IPS-15b (cell line): ENCODE data around the gene RARA.

Experiments used
- H3K27me3 ChIP-seq: one replicate; pipeline ENCODE4 v1.6.1; 2013; ENCODE audit warnings: low read length; ENCODE audit not compliant: control insufficient read depth, insufficient read depth
- H3K36me3 ChIP-seq: one replicate; pipeline ENCODE4 v1.6.1; 2013; ENCODE audit warnings: low read length; ENCODE audit not compliant: control insufficient read depth, insufficient read depth
- H3K4me1 ChIP-seq: one replicate; pipeline ENCODE4 v1.6.1; 2013; ENCODE audit warnings: mild to moderate bottlenecking, low read length; ENCODE audit not compliant: control insufficient read depth, insufficient read depth
- H3K4me3 ChIP-seq: one replicate; pipeline ENCODE4 v1.5.1; 2013; ENCODE audit warnings: low read depth, low read length
- H3K9ac ChIP-seq: one replicate; pipeline ENCODE4 v1.6.1; 2013; ENCODE audit warnings: low read depth, mild to moderate bottlenecking, low read length
- H3K9me3 ChIP-seq: one replicate; pipeline ENCODE4 v1.6.1; 2013; ENCODE audit warnings: mild to moderate bottlenecking, low read length; ENCODE audit not compliant: control insufficient read depth, insufficient read depth

RARA gene

GRCh38 chr17:40338941-40339649, 30.1 kb downstream of the RARA start:
- H3K9me3 ChIP-seq = no peaks in the 10 kb centered on the region
- H3K4me3 ChIP-seq = no peak overlapping the region
- peaks cover 73% of the 10 kb centered on the region for H3K27me3 ChIP-seq
- H3K9ac ChIP-seq = no peak overlapping the region
- H3K36me3 ChIP-seq = no peaks in the 10 kb centered on the region
- H3K4me1 ChIP-seq = peaks cover 15% of the 10 kb centered on the region

GRCh38 chr17:40340327-40340726, 31.3 kb downstream of the RARA start:
- H3K27me3 ChIP-seq = peaks cover 74% of the 10 kb centered on the region

GRCh38 chr17:40340880-40341807, 32.2 kb downstream of the RARA start:
- H3K27me3 ChIP-seq = peaks cover 77% of the 10 kb centered on the region
- H3K4me3 ChIP-seq = peak overlapping the region; percentile 75
- H3K9ac ChIP-seq = no peak overlapping the region

More at GRCh38 chr17:40340327-40340726, 31.3 kb downstream of the RARA start:
- Histone ChIP-seq H3K4me1 (peaks cover 18% of the 10 kb centered on the region), H3K9me3 (no peaks in the 10 kb centered on the region), H3K4me3 (no peak overlapping the region), H3K9ac (no peak overlapping the region), H3K36me3 (no peaks in the 10 kb centered on the region)

DNA sequence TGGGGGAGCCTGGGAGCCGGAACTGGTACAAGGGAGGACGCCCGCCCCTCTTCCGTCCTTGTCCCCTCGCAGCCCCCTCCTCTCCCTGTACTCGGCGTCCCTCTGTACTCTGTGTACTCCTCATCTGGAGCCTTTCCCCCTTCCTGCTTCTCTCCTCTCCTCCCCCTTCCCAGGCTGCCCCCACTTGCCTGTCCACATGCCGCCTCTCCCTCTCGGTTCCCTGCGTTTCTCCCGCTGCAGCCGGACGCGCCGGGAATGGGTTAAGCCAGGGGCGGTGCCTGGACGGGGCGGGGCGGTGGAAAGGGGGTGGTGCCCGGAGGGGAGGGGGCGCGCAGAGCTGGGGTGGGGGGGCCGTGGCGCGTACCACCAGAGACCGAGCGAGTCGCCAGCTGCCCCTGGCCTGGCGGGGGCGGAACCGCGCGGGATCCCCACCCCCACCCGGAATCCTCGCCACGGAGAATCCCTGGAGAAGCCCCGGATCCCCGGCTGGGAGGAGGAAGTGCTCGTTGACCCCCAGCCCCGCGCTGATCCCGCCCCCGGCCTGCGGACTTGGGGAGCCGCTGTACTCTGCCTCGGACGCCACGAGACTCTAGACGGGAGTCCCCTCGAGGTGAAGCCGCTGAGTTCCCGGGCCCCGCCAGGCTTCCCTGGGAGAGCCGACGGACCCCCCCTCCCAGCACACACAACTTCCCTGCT, 33.0 kb downstream of the RARA start:
- H3K9ac ChIP-seq = no peak overlapping the region
- H3K36me3 ChIP-seq = no peaks in the 10 kb centered on the region
- H3K9me3 ChIP-seq = no peaks in the 10 kb centered on the region
- peak overlapping the region; percentile 75 for H3K4me3 ChIP-seq
- peaks cover 82% of the 10 kb centered on the region for H3K27me3 ChIP-seq
- peaks cover 30% of the 10 kb centered on the region for H3K4me1 ChIP-seq

More at GRCh38 chr17:40340880-40341807, 32.2 kb downstream of the RARA start:
- Histone ChIP-seq H3K9me3 (no peaks in the 10 kb centered on the region), H3K4me1 (peaks cover 24% of the 10 kb centered on the region), H3K36me3 (no peaks in the 10 kb centered on the region)

DNA sequence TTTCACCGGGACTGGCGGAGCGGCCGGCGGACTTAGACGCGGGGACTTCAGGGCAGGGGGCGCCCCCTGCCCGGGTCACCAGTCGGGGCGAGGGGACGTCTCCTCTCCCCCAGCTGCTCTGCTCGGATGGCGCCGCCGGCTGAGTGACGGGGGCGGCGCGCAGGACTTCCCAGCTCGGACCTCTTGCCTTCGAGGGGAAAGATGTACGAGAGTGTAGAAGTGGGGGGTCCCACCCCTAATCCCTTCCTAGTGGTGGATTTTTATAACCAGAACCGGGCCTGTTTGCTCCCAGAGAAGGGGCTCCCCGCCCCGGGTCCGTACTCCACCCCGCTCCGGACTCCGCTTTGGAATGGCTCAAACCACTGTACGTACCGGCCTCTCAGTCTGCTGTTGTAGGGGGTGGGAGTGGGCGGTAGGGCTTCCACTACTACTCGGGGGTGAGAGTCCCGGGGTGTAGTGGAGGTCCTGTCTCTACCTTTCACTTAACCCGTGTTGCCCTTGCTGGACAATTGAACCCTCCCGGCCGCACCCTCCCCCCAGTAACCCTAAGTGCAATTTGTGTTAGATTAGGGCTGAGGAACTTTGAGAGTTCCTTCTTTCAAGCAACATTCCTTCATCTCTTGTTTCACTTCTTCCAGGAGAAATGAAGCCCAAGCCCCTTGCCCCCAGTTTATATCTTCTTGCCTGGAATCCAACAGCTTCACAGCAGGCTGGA, 33.7 kb downstream of the RARA start:
- Histone ChIP-seq H3K4me3 (peak overlapping the region; percentile 75), H3K36me3 (no peaks in the 10 kb centered on the region), H3K9me3 (no peaks in the 10 kb centered on the region), H3K27me3 (peaks cover 81% of the 10 kb centered on the region), H3K4me1 (peaks cover 34% of the 10 kb centered on the region), H3K9ac (no peak overlapping the region)

- Histone ChIP-seq H3K9ac (no peak overlapping the region), H3K27me3 (peaks cover 81% of the 10 kb centered on the region), H3K4me3 (peak overlapping the region; percentile 75), H3K36me3 (no peaks in the 10 kb centered on the region), H3K4me1 (peaks cover 40% of the 10 kb centered on the region), H3K9me3 (no peaks in the 10 kb centered on the region)
Observed at GRCh38 chr17:40343219-40344119, 34.5 kb downstream of the RARA start.

DNA sequence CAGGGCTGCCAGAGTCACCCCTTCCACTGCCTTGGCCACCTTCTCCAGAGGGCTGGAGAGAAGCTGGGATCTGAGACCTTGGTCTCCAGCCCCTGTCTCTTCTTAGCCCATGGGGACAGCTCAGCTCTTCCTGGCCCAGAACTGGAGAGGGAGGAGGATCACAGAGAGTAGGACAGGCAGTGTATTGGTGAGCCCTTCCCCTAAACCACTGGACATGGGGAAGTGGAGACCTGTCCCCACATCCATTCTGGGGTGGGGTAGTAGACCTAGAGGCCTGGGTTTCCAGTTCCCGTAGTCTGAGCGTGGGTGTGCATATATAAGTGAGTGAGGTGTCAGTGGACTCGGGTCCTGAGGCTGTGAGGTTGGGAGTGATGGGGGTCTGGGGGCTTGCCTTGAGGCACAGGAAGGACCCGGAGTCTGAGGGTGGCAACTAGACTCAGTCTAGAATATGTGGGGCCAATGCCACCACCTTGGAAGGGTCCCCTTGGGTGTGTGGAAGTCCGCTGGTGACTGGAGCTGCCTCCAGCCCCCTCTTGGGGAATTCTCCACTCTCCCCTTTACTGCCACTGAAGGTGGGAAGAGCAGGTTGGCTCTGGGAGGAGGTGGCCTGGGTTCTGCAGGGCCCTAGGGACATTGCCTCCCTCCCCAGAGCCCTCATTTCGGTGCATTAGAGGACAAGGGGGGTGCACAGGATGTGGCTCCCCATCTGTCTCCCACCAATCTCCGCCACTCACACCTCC, 35.6 kb downstream of the RARA start:
- Histone ChIP-seq H3K4me3 (peak overlapping the region; percentile 54), H3K9me3 (no peaks in the 10 kb centered on the region), H3K27me3 (peaks cover 83% of the 10 kb centered on the region), H3K36me3 (no peaks in the 10 kb centered on the region), H3K4me1 (peaks cover 41% of the 10 kb centered on the region), H3K9ac (no peak overlapping the region)

GRCh38 chr17:40345161-40345993, 36.4 kb downstream of the RARA start:
- H3K27me3 ChIP-seq = peaks cover 83% of the 10 kb centered on the region
- H3K4me1 ChIP-seq = peaks cover 43% of the 10 kb centered on the region
- H3K9ac ChIP-seq = no peak overlapping the region
- peak overlapping the region; percentile 54 for H3K4me3 ChIP-seq
- H3K36me3 ChIP-seq = no peaks in the 10 kb centered on the region
- H3K9me3 ChIP-seq = no peaks in the 10 kb centered on the region

DNA sequence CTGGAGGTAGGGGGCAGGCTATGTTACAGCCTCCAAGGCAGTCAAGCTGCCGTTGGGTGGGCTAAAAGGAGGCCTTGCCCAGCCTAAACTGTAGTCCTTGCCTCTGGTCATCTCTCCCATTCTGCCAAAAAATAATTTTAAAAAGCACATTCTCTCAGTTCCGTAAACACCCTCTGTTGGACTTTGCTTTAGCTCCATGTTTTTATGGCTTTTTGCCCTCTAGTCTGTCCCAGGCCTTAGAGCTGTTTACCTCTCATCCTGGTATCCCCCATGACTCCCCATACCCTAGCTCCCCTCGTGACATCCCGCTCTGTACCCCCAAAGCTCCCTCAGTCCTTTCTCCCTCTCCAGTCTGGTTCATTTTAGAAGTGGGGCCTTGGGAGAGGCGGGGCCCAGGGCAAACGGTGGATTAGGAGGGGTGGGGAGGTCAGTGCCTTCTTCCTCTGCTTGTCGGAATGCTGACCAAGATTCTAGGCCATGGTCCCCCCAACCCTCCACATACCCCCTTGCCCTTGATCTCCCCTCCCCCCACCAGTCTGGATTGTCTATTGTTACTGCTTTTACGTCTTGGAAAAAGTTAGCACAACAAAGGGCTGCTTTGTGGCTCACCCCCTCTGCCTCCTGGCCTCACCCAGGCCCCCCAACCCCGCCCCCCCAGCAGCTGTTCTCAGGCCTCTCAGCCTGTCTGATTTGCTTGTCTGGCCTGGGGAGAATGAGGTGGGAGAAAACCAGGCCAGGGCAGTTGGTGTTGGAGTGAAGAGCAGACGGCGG, 37.2 kb downstream of the RARA start:
- peaks cover 80% of the 10 kb centered on the region for H3K27me3 ChIP-seq
- no peaks in the 10 kb centered on the region for H3K36me3 ChIP-seq
- H3K9me3 ChIP-seq = no peaks in the 10 kb centered on the region
- H3K4me1 ChIP-seq = peaks cover 43% of the 10 kb centered on the region
- peak overlapping the region; percentile 54 for H3K4me3 ChIP-seq
- no peak overlapping the region for H3K9ac ChIP-seq
